Ishikawa (cell line): Measurements from ENCODE around the gene GRID1.

Experiments
- CEBPB ChIP-seq: IDR thresholded peaks from 2 replicates; pipeline ENCODE4 v1.6.1; 2012
- EGR1 ChIP-seq: IDR thresholded peaks from 2 replicates; pipeline ENCODE4 v1.6.1; 2012
- FOXM1 ChIP-seq: IDR thresholded peaks from 2 replicates; pipeline ENCODE4 v1.6.1; 2012; ENCODE audit warnings: low read depth, borderline replicate concordance
- MAX ChIP-seq: IDR thresholded peaks from 2 replicates; pipeline ENCODE4 v1.6.1; 2012
- TAF1 ChIP-seq: IDR thresholded peaks from 2 replicates; pipeline ENCODE4 v1.6.1; 2012; ENCODE audit warnings: low read depth, mild to moderate bottlenecking
- TEAD4 ChIP-seq: IDR thresholded peaks from 2 replicates; pipeline ENCODE4 v1.6.1; 2012

DNA sequence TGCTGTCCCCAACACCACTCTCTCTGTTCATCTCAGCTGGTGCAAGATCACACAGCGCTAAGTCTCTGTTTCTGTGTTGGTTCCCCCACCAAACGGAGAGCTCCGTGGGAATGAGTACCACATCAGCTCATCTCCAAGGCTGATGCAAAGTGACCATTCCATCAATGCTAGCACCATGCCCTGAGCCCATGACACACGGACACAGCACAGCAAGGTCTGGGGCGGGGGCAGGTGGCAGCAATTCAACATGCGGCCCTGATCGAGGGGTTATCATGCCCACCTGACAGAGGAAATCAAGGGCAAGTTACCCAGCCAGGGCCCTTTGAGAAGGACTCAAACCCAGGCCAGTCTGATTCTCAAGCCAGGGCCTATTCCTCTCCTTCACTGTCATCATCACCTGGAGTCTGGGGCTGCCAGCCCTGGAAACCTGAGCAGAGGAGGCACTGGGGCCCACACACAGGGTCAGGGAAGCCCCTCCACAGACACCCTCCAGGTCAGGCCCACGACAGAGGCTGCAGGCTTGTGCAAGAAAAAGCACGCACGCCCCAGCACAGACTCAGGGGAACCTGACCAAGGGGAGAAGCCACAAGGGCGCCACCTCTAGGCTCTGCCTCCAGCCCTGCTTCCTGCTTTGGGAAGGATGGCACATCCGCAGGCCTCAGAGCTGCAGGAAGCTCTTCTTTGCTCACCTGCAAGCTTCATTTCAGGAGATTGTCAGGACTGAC, 74.8 kb downstream of the GRID1 start:
- TF ChIP-seq MAX: no peak
- TF ChIP-seq TEAD4: no peak
- no peak for TF ChIP-seq EGR1
- TF ChIP-seq CEBPB: no peak
- TF ChIP-seq TAF1: no peak
- no peak for TF ChIP-seq FOXM1
